ENCODE measurements around the gene APMAP. TPM values are rescaled to one million over a fixed set of nuclear protein-coding genes. Genes with fewer than 3 reads are reported as not detected.

Gene APMAP
- total and polyA plus RNA-seq, 2 experiments from 2014 or later: 50.4 to 90.2 TPM

DNA sequence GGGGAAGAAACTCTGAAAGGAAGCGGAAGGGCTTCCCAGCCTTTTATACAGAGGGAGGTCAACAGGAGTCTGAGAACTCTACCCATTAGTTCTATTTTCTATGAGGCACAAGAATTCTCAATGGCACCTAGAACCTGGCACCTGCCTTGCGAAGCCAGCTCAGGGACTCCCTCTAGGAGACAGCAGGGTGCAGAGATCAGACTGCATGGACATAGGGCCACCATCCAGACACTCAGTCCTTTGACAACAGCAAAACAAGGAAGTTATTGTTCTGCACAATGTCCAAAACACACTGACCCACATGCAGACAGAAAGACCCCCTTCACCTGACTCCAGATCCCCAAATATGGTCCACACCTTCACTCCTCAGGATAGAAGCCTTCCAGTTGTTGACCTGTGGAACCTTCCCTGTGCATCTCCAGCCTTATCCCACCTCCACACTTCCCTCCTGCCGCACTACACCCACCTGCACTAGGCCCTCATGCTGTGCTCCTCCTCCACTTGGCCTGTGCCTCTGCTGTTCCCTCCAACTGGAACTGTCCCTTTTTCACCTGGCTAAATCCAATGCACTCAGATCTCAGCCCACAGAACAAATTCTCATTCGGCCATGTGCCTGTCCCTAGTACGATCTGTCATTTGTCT lies 37.6 kb upstream of the APMAP start:
- H3K27me3 ChIP-seq: no peaks in the 10 kb centered on the region
- H3K27ac ChIP-seq: no peak overlapping the region
- no peaks in the 10 kb centered on the region for H3K4me1 ChIP-seq (ENCODE audit: low read depth)
- H3K4me3 ChIP-seq: no peak overlapping the region
- TF ChIP-seq CTCF (IDR thresholded peaks at IDR 0.05; ENCODE audit: low read depth, low read length): no peak
- no peaks in the 10 kb centered on the region for H3K36me3 ChIP-seq
- H3K9me3 ChIP-seq (ENCODE audit: low read depth): no peaks in the 10 kb centered on the region
- no peak for DNase-seq (ENCODE audit: low read depth in 1 of 2, low spot score in 1 of 2)

- Histone ChIP-seq H3K4me1 (ENCODE audit: low read depth) (no peaks in the 10 kb centered on the region), H3K27me3 (no peaks in the 10 kb centered on the region), H3K27ac (no peak overlapping the region), H3K36me3 (no peaks in the 10 kb centered on the region), H3K9me3 (ENCODE audit: low read depth) (no peaks in the 10 kb centered on the region), H3K4me3 (no peak overlapping the region)
- DNase-seq (ENCODE audit: low read depth in 1 of 2, low spot score in 1 of 2): no peak
- no peak for TF ChIP-seq CTCF (IDR thresholded peaks at IDR 0.05; ENCODE audit: low read depth, low read length)
Observed at GRCh38 chr20:25025986-25026605, 33.5 kb upstream of the APMAP start.

- DNase-seq (ENCODE audit: low read depth in 1 of 2, low spot score in 1 of 2): no peak
- Histone ChIP-seq H3K4me1 (ENCODE audit: low read depth) (no peaks in the 10 kb centered on the region), H3K27me3 (no peaks in the 10 kb centered on the region), H3K36me3 (no peaks in the 10 kb centered on the region), H3K27ac (no peak overlapping the region), H3K4me3 (no peak overlapping the region), H3K9me3 (ENCODE audit: low read depth) (no peaks in the 10 kb centered on the region)
- TF ChIP-seq CTCF (IDR thresholded peaks at IDR 0.05; ENCODE audit: low read depth, low read length): no peak
Observed at GRCh38 chr20:25025091-25025861, 32.7 kb upstream of the APMAP start.

DNA sequence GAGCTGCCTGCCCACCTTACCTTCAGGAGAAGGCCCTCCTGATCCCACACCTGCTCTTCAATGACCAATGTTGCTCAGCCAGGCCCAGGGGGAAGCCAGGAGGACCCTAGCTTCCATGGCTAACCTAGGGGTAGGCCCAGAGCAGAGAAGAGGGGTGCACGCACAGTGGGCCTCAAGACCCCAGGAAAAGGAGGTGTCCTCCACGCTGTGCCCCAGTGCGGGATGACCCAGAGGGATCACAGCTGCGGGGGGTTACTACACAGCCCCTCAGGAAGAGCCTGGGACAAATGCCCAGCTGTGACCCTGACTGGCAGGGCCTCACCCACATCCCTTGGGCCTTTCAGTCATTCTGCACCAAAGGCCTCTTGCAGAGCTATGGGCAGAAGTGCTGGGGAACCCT lies 31.6 kb upstream of the APMAP start:
- no peak for TF ChIP-seq CTCF (IDR thresholded peaks at IDR 0.05; ENCODE audit: low read depth, low read length)
- H3K36me3 ChIP-seq: no peaks in the 10 kb centered on the region
- no peak overlapping the region for H3K4me3 ChIP-seq
- H3K27me3 ChIP-seq: no peaks in the 10 kb centered on the region
- H3K9me3 ChIP-seq (ENCODE audit: low read depth): no peaks in the 10 kb centered on the region
- H3K27ac ChIP-seq: no peak overlapping the region
- no peak for DNase-seq (ENCODE audit: low read depth in 1 of 2, low spot score in 1 of 2)
- H3K4me1 ChIP-seq (ENCODE audit: low read depth): no peaks in the 10 kb centered on the region

GRCh38 chr20:25023356-25023755 lies 30.8 kb upstream of the APMAP start:
- Histone ChIP-seq H3K36me3 (no peaks in the 10 kb centered on the region), H3K27me3 (no peaks in the 10 kb centered on the region), H3K9me3 (ENCODE audit: low read depth) (no peaks in the 10 kb centered on the region), H3K4me3 (no peak overlapping the region), H3K4me1 (ENCODE audit: low read depth) (no peaks in the 10 kb centered on the region), H3K27ac (no peak overlapping the region)
- DNase-seq (ENCODE audit: low read depth in 1 of 2, low spot score in 1 of 2): no peak
- TF ChIP-seq CTCF (IDR thresholded peaks at IDR 0.05; ENCODE audit: low read depth, low read length): no peak
